RWPE2 (cell line): ENCODE data around the gene TRAIP.

Experiments
- ATAC-seq: fragments of 200-7000 bp; cut with Tn5 transposase; 3 replicates; pipeline ENCODE4 v1.9.1; 2021; ENCODE audit warnings: low read depth
- DNase-seq: peaks from one replicate; pipeline ENCODE4 v3.0.0-alpha.2; 2020; ENCODE audit warnings: low spot score
- H3K27ac ChIP-seq: fragments of 450-650 bp; 2 replicates; pipeline ENCODE4 v1.5.1; 2017; ENCODE audit warnings: mild to moderate bottlenecking; ENCODE audit not compliant: poor library complexity, severe bottlenecking
- H3K27me3 ChIP-seq: fragments of 250-450 bp; sonication (Bioruptor Pico); 2 replicates; pipeline ENCODE4 v1.5.1; 2021; ENCODE audit warnings: mild to moderate bottlenecking, moderate library complexity; ENCODE audit not compliant: insufficient read depth, poor library complexity, severe bottlenecking
- H3K36me3 ChIP-seq: fragments of 250-450 bp; sonication (Bioruptor Pico); 2 replicates; pipeline ENCODE4 v1.5.1; 2020; ENCODE audit warnings: low read depth, mild to moderate bottlenecking, moderate library complexity
- H3K4me1 ChIP-seq: fragments of 250-450 bp; sonication (Bioruptor Pico); 2 replicates; pipeline ENCODE4 v1.5.1; 2021; ENCODE audit warnings: mild to moderate bottlenecking, moderate library complexity; ENCODE audit not compliant: insufficient read depth, poor library complexity, severe bottlenecking
- H3K4me3 ChIP-seq: fragments of 250-450 bp; sonication (Bioruptor Pico); 2 replicates; pipeline ENCODE4 v1.5.1; 2021; ENCODE audit warnings: mild to moderate bottlenecking, moderate library complexity; ENCODE audit not compliant: severe bottlenecking
- H3K9me3 ChIP-seq: fragments of 250-450 bp; sonication (Bioruptor Pico); 2 replicates; pipeline ENCODE4 v1.5.1; 2021; ENCODE audit warnings: mild to moderate bottlenecking, moderate library complexity; ENCODE audit not compliant: severe bottlenecking
- CTCF ChIP-seq: fragments of 450-650 bp; IDR thresholded peaks from one replicate; pipeline ENCODE4 v1.5.1; 2017; ENCODE audit warnings: mild to moderate bottlenecking, moderate library complexity; ENCODE audit not compliant: poor library complexity, severe bottlenecking

The TRAIP gene

GRCh38 chr3:49807431-49808114 lies 48.8 kb downstream of the TRAIP start:
- ATAC-seq (no peak), DNase-seq (no peak)
- Histone ChIP-seq H3K27me3 (no peaks in the 10 kb centered on the region), H3K4me3 (no peak overlapping the region), H3K4me1 (peaks cover 10% of the 10 kb centered on the region), H3K27ac (no peak overlapping the region), H3K9me3 (no peaks in the 10 kb centered on the region), H3K36me3 (no peaks in the 10 kb centered on the region)
- TF ChIP-seq CTCF, result no peak

DNA sequence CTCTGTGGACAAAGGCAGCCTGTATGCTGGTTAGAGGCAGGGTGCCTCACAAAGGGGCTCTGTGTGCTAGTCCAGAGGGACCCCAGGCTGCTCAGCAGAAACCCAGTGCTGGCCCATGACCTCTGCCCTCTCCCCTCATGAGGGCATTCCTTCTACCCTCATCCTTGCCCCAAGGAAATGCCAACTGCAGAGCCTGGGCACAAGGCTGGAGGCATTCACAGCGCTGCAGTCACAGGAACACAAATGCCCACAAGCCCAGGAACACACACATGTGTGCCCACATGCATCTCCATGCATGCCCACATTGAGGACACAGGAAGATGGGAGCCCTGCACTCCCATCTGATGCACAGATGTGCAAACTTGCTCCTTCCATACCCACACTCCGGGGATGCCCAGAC lies 49.5 kb downstream of the TRAIP start:
- TF ChIP-seq CTCF, result no peak
- no peak for DNase-seq
- H3K4me3 ChIP-seq, result no peak overlapping the region
- H3K4me1 ChIP-seq, result peaks cover 10% of the 10 kb centered on the region
- H3K9me3 ChIP-seq, result no peaks in the 10 kb centered on the region
- H3K36me3 ChIP-seq, result no peaks in the 10 kb centered on the region
- no peak for ATAC-seq
- H3K27ac ChIP-seq, result no peak overlapping the region
- H3K27me3 ChIP-seq, result no peaks in the 10 kb centered on the region

- H3K4me3 ChIP-seq, result no peak overlapping the region
- H3K27me3 ChIP-seq, result no peaks in the 10 kb centered on the region
- ATAC-seq (no peak), DNase-seq (no peak)
- H3K4me1 ChIP-seq, result peaks cover 10% of the 10 kb centered on the region
- no peaks in the 10 kb centered on the region for H3K9me3 ChIP-seq
- H3K27ac ChIP-seq, result no peak overlapping the region
- no peak for TF ChIP-seq CTCF
- H3K36me3 ChIP-seq, result no peaks in the 10 kb centered on the region
Observed at GRCh38 chr3:49805897-49806701, 50.3 kb downstream of the TRAIP start.

- H3K4me1 ChIP-seq, result peaks cover 10% of the 10 kb centered on the region
- no peaks in the 10 kb centered on the region for H3K9me3 ChIP-seq
- no peaks in the 10 kb centered on the region for H3K27me3 ChIP-seq
- no peak overlapping the region for H3K4me3 ChIP-seq
- no peaks in the 10 kb centered on the region for H3K36me3 ChIP-seq
- DNase-seq (no peak), ATAC-seq (no peak)
- TF ChIP-seq CTCF, result no peak
- no peak overlapping the region for H3K27ac ChIP-seq
Observed at GRCh38 chr3:49805367-49805782, 51.0 kb downstream of the TRAIP start.
